ENCODE data around the gene GPR162. TPM values are rescaled to one million over a fixed set of nuclear protein-coding genes. Genes with fewer than 3 reads are reported as not detected.

The GPR162 gene
- total RNA-seq, 1 experiment from 2014 or later, result not detected

GRCh38 chr12:6834254-6834653, 12.6 kb downstream of the GPR162 start:
- no peaks in the 10 kb centered on the region for H3K4me1 ChIP-seq (ENCODE audit: insufficient read depth, low read length)
- no peaks in the 10 kb centered on the region for H4K20me1 ChIP-seq (ENCODE audit: low read length)
- BruUV-seq (replicated peaks), result no TSS peak
- ChIA-PET CTCF (interaction anchor here (0.6 kb wide), 1 partner anchor 111 kb away, joined by 4 read pairs; the partner anchor contains the start of gene COPS7A), POLR2A (ENCODE audit: unreplicated experiment) (interaction anchor here (0.7 kb wide), 1 partner anchor 18 kb away, joined by 3 read pairs; the partner anchor contains the start of gene USP5)
- TF ChIP-seq EZH2phosphoT487 (IDR thresholded peaks at IDR 0.05; ENCODE audit: borderline replicate concordance, low read length) (no peak), CTCF (conservative IDR thresholded peaks at IDR 0.05; ENCODE audit: low read depth, low read length) (no peak), EZH2 (IDR thresholded peaks at IDR 0.05; ENCODE audit: low read length, unreplicated experiment) (no peak)
- intact Hi-C loops (cut with micrococcal nuclease), result no loop called here
- no peak overlapping the region for H3K4me3 ChIP-seq (ENCODE audit: low read length)
- H3F3A ChIP-seq (ENCODE audit: low read length, unreplicated experiment), result no peaks in the 10 kb centered on the region
- H3K79me2 ChIP-seq (ENCODE audit: low read length), result no peaks in the 10 kb centered on the region
- H3K27me3 ChIP-seq (ENCODE audit: low read length), result no peaks in the 10 kb centered on the region
- H3K9me3 ChIP-seq (ENCODE audit: low read length), result no peaks in the 10 kb centered on the region
- no peak overlapping the region for H2AFZ ChIP-seq (ENCODE audit: low read length)
- H3K9me2 ChIP-seq (replicated peaks; ENCODE audit: low read length), result no peaks in the 10 kb centered on the region
- no peak overlapping the region for H3K27ac ChIP-seq (ENCODE audit: low read length)
- DNase-seq, result no peak
- no peak overlapping the region for H3K9ac ChIP-seq (ENCODE audit: low read length)
- no peak overlapping the region for H3K4me2 ChIP-seq (ENCODE audit: low read length)
- no peaks in the 10 kb centered on the region for H3K36me3 ChIP-seq (ENCODE audit: low read depth, low read length)
- ATAC-seq, result no peak

GRCh38 chr12:6834873-6835272, 13.3 kb downstream of the GPR162 start:
- Histone ChIP-seq H3K4me2 (ENCODE audit: low read length) (no peak overlapping the region), H3K27me3 (ENCODE audit: low read length) (no peaks in the 10 kb centered on the region), H3K9me3 (ENCODE audit: low read length) (no peaks in the 10 kb centered on the region), H3K79me2 (ENCODE audit: low read length) (no peaks in the 10 kb centered on the region), H2AFZ (ENCODE audit: low read length) (no peak overlapping the region), H3K36me3 (ENCODE audit: low read depth, low read length) (no peaks in the 10 kb centered on the region), H3K9ac (ENCODE audit: low read length) (no peak overlapping the region), H3K4me1 (ENCODE audit: insufficient read depth, low read length) (no peaks in the 10 kb centered on the region), H3F3A (ENCODE audit: low read length, unreplicated experiment) (no peaks in the 10 kb centered on the region), H3K4me3 (ENCODE audit: low read length) (no peak overlapping the region), H4K20me1 (ENCODE audit: low read length) (no peaks in the 10 kb centered on the region), H3K27ac (ENCODE audit: low read length) (no peak overlapping the region), H3K9me2 (replicated peaks; ENCODE audit: low read length) (no peaks in the 10 kb centered on the region)
- intact Hi-C loops (cut with micrococcal nuclease), result no loop called here
- ATAC-seq (no peak), DNase-seq (no peak)
- POLR2A ChIA-PET (ENCODE audit: unreplicated experiment), result no interaction called here
- CTCF ChIA-PET, result interaction anchor here (0.6 to 0.7 kb wide), 2 partner anchors 17 to 111 kb away, joined by 3 to 4 read pairs; partner anchors contain the start of gene COPS7A
- no peak for TF ChIP-seq CTCF (conservative IDR thresholded peaks at IDR 0.05; ENCODE audit: low read depth, low read length)
- no TSS peak for BruUV-seq (replicated peaks)

- H3K9me3 ChIP-seq (ENCODE audit: low read length), result no peaks in the 10 kb centered on the region
- no peak overlapping the region for H3K9ac ChIP-seq (ENCODE audit: low read length)
- no peak for DNase-seq
- BruUV-seq (replicated peaks), result no TSS peak
- no peak overlapping the region for H3K4me2 ChIP-seq (ENCODE audit: low read length)
- H3K4me1 ChIP-seq (ENCODE audit: insufficient read depth, low read length), result no peaks in the 10 kb centered on the region
- H3F3A ChIP-seq (ENCODE audit: low read length, unreplicated experiment), result no peaks in the 10 kb centered on the region
- POLR2A ChIA-PET (ENCODE audit: unreplicated experiment), result interaction anchor here (0.6 kb wide), 1 partner anchor 14 kb away, joined by 4 read pairs; the partner anchor contains the start of gene CDCA3
- no peaks in the 10 kb centered on the region for H3K9me2 ChIP-seq (replicated peaks; ENCODE audit: low read length)
- no peaks in the 10 kb centered on the region for H3K36me3 ChIP-seq (ENCODE audit: low read depth, low read length)
- H3K79me2 ChIP-seq (ENCODE audit: low read length), result no peaks in the 10 kb centered on the region
- no peaks in the 10 kb centered on the region for H4K20me1 ChIP-seq (ENCODE audit: low read length)
- H3K27ac ChIP-seq (ENCODE audit: low read length), result no peak overlapping the region
- intact Hi-C loops (cut with micrococcal nuclease), result no loop called here
- H3K27me3 ChIP-seq (ENCODE audit: low read length), result no peaks in the 10 kb centered on the region
- H3K4me3 ChIP-seq (ENCODE audit: low read length), result no peak overlapping the region
- TF ChIP-seq EZH2 (IDR thresholded peaks at IDR 0.05; ENCODE audit: low read length, unreplicated experiment) (no peak), EZH2phosphoT487 (IDR thresholded peaks at IDR 0.05; ENCODE audit: borderline replicate concordance, low read length) (no peak), CTCF (conservative IDR thresholded peaks at IDR 0.05; ENCODE audit: low read depth, low read length) (no peak)
- no peak overlapping the region for H2AFZ ChIP-seq (ENCODE audit: low read length)
- no peak for ATAC-seq
- CTCF ChIA-PET, result no interaction called here
Measured at GRCh38 chr12:6836851-6837250, 15.2 kb downstream of the GPR162 start.

Measured in PC-3 (cell line).